Measurements from ENCODE around the gene CNOT6. TPM values are rescaled to one million over a fixed set of nuclear protein-coding genes. Genes with fewer than 3 reads are reported as not detected.

CNOT6 gene
- total RNA-seq, 6 experiments from 2014 or later: 17.0 to 20.8 (median 17.6) TPM

- Mint-ChIP-seq H3K27ac (no peak overlapping the region), H3K4me1 (ENCODE audit: low read depth) (peaks cover 5% of the 10 kb centered on the region; the same call in 1 of the 2 replicates), H3K9me3 (no peaks in the 10 kb centered on the region), H3K4me3 (no peak overlapping the region), H3K27me3 (ENCODE audit: insufficient read depth) (peaks cover 10% of the 10 kb centered on the region), H3K36me3 (ENCODE audit: low read depth) (no peaks in the 10 kb centered on the region)
- DNase-seq: no peak
- TF ChIP-seq CTCF (IDR thresholded peaks at IDR 0.05): no peak
Observed at GRCh38 chr5:180586870-180587269, 92.7 kb downstream of the CNOT6 start.

- no peak for DNase-seq
- H3K27me3 Mint-ChIP-seq (ENCODE audit: insufficient read depth): peaks cover 27% of the 10 kb centered on the region
- no peaks in the 10 kb centered on the region for H3K9me3 Mint-ChIP-seq
- H3K4me1 Mint-ChIP-seq (ENCODE audit: low read depth): peaks cover 5% of the 10 kb centered on the region; the same call in 1 of the 2 replicates
- H3K36me3 Mint-ChIP-seq (ENCODE audit: low read depth): no peaks in the 10 kb centered on the region; the same call in 1 of the 2 replicates
- no peak overlapping the region for H3K4me3 Mint-ChIP-seq
- TF ChIP-seq CTCF (IDR thresholded peaks at IDR 0.05): no peak
- no peak overlapping the region for H3K27ac Mint-ChIP-seq
Observed at GRCh38 chr5:180589771-180590542, 95.8 kb downstream of the CNOT6 start.

- DNase-seq: no peak
- no peaks in the 10 kb centered on the region for H3K9me3 Mint-ChIP-seq
- peaks cover 27% of the 10 kb centered on the region for H3K27me3 Mint-ChIP-seq (ENCODE audit: insufficient read depth)
- H3K4me1 Mint-ChIP-seq (ENCODE audit: low read depth): peaks cover 5% of the 10 kb centered on the region; the same call in 1 of the 2 replicates
- H3K36me3 Mint-ChIP-seq (ENCODE audit: low read depth): no peaks in the 10 kb centered on the region; the same call in 1 of the 2 replicates
- no peak for TF ChIP-seq CTCF (IDR thresholded peaks at IDR 0.05)
- no peak overlapping the region for H3K4me3 Mint-ChIP-seq
- H3K27ac Mint-ChIP-seq: no peak overlapping the region
Observed at GRCh38 chr5:180590543-180591310, 96.5 kb downstream of the CNOT6 start.

- DNase-seq: no peak
- Mint-ChIP-seq H3K27ac (no peak within 1 kb of the TSS), H3K4me3 (no peak within 1 kb of the TSS), H3K9me3 (no peaks in the 10 kb centered on the region), H3K36me3 (ENCODE audit: low read depth) (no peaks in the 10 kb centered on the region; the same call in 1 of the 2 replicates), H3K4me1 (ENCODE audit: low read depth) (peaks cover 5% of the 10 kb centered on the region; the same call in 1 of the 2 replicates), H3K27me3 (ENCODE audit: insufficient read depth) (peaks cover 28% of the 10 kb centered on the region)
- TF ChIP-seq CTCF (IDR thresholded peaks at IDR 0.05): no peak
Observed at GRCh38 chr5:180591311-180591887, 97.2 kb downstream of the CNOT6 start, which contains the start of gene SCGB3A1. Gene SCGB3A1 (minus strand): TSS chr5:180591499. CDS start chr5:180591462, 37 bp downstream.

- TF ChIP-seq CTCF (IDR thresholded peaks at IDR 0.05): no peak
Observed at GRCh38 chr5:180592176-180592575, 98.0 kb downstream of the CNOT6 start.

More at GRCh38 chr5:180592176-180592575, 98.0 kb downstream of the CNOT6 start:
- Mint-ChIP-seq H3K27ac (no peak overlapping the region), H3K4me1 (ENCODE audit: low read depth) (peaks cover 5% of the 10 kb centered on the region; the same call in 1 of the 2 replicates), H3K27me3 (ENCODE audit: insufficient read depth) (peaks cover 28% of the 10 kb centered on the region), H3K36me3 (ENCODE audit: low read depth) (no peaks in the 10 kb centered on the region; the same call in 1 of the 2 replicates), H3K4me3 (no peak overlapping the region), H3K9me3 (no peaks in the 10 kb centered on the region)
- no peak for DNase-seq

Measured in HFFc6 (cell line).